Colonic mucosa (tissue), 4 donors: ENCODE results near the gene CCDC60. TPM values are rescaled to one million over a fixed set of nuclear protein-coding genes. Genes with fewer than 3 reads are reported as not detected.

Source experiments
- DNase-seq: peaks from one replicate; pipeline ENCODE4 v3.0.0-alpha.2; 2020
- H3K27ac ChIP-seq: fragments of 200-600 bp; one replicate; pipeline ENCODE4 v1.8.0; 2021
- H3K27me3 ChIP-seq: fragments of 200-600 bp; one replicate; pipeline ENCODE4 v1.8.0; 2021
- H3K36me3 ChIP-seq: fragments of 200-600 bp; one replicate; pipeline ENCODE4 v1.8.0; 2021
- H3K4me1 ChIP-seq: fragments of 200-600 bp; one replicate; pipeline ENCODE4 v1.8.0; 2021; ENCODE audit warnings: mild to moderate bottlenecking
- H3K4me3 ChIP-seq: fragments of 200-600 bp; one replicate; pipeline ENCODE4 v1.8.0; 2021
- H3K9ac ChIP-seq, 2 donors: one replicate each; pipeline ENCODE4 v1.7.0; 2013; ENCODE audit warnings: control low read depth in 2 of 2, low read depth in 2 of 2, low read length in 2 of 2
- H3K9me3 ChIP-seq: fragments of 200-600 bp; one replicate; pipeline ENCODE4 v1.8.0; 2021
- CTCF ChIP-seq: fragments of 200-600 bp; IDR thresholded peaks from one replicate; pipeline ENCODE4 v1.8.0; 2022; ENCODE audit warnings: antibody characterized with exemption, mild to moderate bottlenecking
- intact Hi-C: fragments of 100-400 bp; cut with DNase I; formaldehyde crosslinking; loops from one replicate; pipeline ENCODE4 v1.14.1; 2022
- total RNA-seq, 2 donors: library from RNA; stranded (reverse); fragmentation: NEBNext Ultra II Directional in 1 of 2; extraction: Animal tissue kit (Norgen Biotek cat#: 25700) in 1 of 2; gene quantifications; one replicate each; pipeline ENCODE4 v1.2.1, GENCODE V29; 2021
- donor health status: healthy.
- donor health status: DM: no; HTN: no; CAD: no.
- donor health status: DM: no; HTN: no; CAD: no.

The CCDC60 gene
- total RNA-seq, 2 donors from 2014 or later = 1.3 to 2.3 TPM

GRCh38 chr12:119369161-119369560, 34.6 kb downstream of the CCDC60 start:
- Histone ChIP-seq H3K9ac (no peak overlapping the region), H3K4me3 (no peak overlapping the region), H3K36me3 (no peaks in the 10 kb centered on the region), H3K27ac (no peak overlapping the region), H3K4me1 (no peaks in the 10 kb centered on the region), H3K27me3 (no peaks in the 10 kb centered on the region), H3K9me3 (no peaks in the 10 kb centered on the region)
- no peak for DNase-seq
- intact Hi-C loops = no loop called here
- TF ChIP-seq CTCF = no peak

GRCh38 chr12:119369907-119370546, 35.5 kb downstream of the CCDC60 start:
- Histone ChIP-seq H3K27me3 (no peaks in the 10 kb centered on the region), H3K27ac (no peak overlapping the region), H3K9me3 (no peaks in the 10 kb centered on the region), H3K36me3 (no peaks in the 10 kb centered on the region), H3K4me3 (no peak overlapping the region), H3K9ac (no peak overlapping the region), H3K4me1 (no peaks in the 10 kb centered on the region)
- intact Hi-C loops = no loop called here
- DNase-seq = no peak
- no peak for TF ChIP-seq CTCF

- TF ChIP-seq CTCF = no peak
Measured at GRCh38 chr12:119372540-119372939, 38.0 kb downstream of the CCDC60 start.

GRCh38 chr12:119373001-119373400, 38.5 kb downstream of the CCDC60 start:
- no peak for TF ChIP-seq CTCF
- H3K9me3 ChIP-seq = no peaks in the 10 kb centered on the region
- H3K27ac ChIP-seq = no peak overlapping the region
- H3K9ac ChIP-seq = no peak overlapping the region
- intact Hi-C loops = no loop called here
- no peak for DNase-seq
- no peaks in the 10 kb centered on the region for H3K36me3 ChIP-seq
- H3K4me3 ChIP-seq = no peak overlapping the region
- H3K27me3 ChIP-seq = no peaks in the 10 kb centered on the region
- H3K4me1 ChIP-seq = no peaks in the 10 kb centered on the region

More at GRCh38 chr12:119372540-119372939, 38.0 kb downstream of the CCDC60 start:
- Histone ChIP-seq H3K4me3 (no peak overlapping the region), H3K4me1 (no peaks in the 10 kb centered on the region), H3K9ac (no peak overlapping the region), H3K27ac (no peak overlapping the region), H3K27me3 (no peaks in the 10 kb centered on the region), H3K36me3 (no peaks in the 10 kb centered on the region), H3K9me3 (no peaks in the 10 kb centered on the region)
- DNase-seq = no peak
- intact Hi-C loops = no loop called here

GRCh38 chr12:119373666-119374065, 39.1 kb downstream of the CCDC60 start:
- Histone ChIP-seq H3K9ac (no peak overlapping the region), H3K36me3 (no peaks in the 10 kb centered on the region), H3K27me3 (no peaks in the 10 kb centered on the region), H3K9me3 (no peaks in the 10 kb centered on the region), H3K4me1 (no peaks in the 10 kb centered on the region), H3K27ac (no peak overlapping the region), H3K4me3 (no peak overlapping the region)
- intact Hi-C loops = no loop called here
- DNase-seq = no peak
- no peak for TF ChIP-seq CTCF
